ENCODE measurements around the gene ARHGAP27.

- TF ChIP-seq CTCF (conservative IDR thresholded peaks at IDR 0.05; ENCODE audit: low read depth, low read length): no peak
- no peak for TF ChIP-seq EZH2 (IDR thresholded peaks at IDR 0.05; ENCODE audit: borderline replicate concordance, low read depth, low read length, poor library complexity, severe bottlenecking)
These were observed 2.5 kb downstream of the ARHGAP27 start for GRCh38 chr17:45430006-45430737.
